OCI-LY7 (cell line): ENCODE results near the gene AP2A1.

Source experiments
- CTCF ChIP-seq: fragments of 200-600 bp; sonication (generic); conservative IDR thresholded peaks from 2 replicates; pipeline ENCODE4 v1.5.1; 2014; ENCODE audit warnings: mild to moderate bottlenecking, antibody characterized with exemption, low read length, moderate library complexity, mixed read lengths
- EZH2phosphoT487 ChIP-seq: fragments of 200-600 bp; sonication (generic); IDR thresholded peaks from 2 replicates; pipeline ENCODE4 v1.6.1; 2018; ENCODE audit warnings: low read depth, borderline replicate concordance, mild to moderate bottlenecking, mixed run types, antibody characterized with exemption, low read length, moderate library complexity, mixed read lengths

GRCh38 chr19:49758292-49758691, 8.5 kb upstream of the AP2A1 start:
- no peak for TF ChIP-seq CTCF
- TF ChIP-seq EZH2phosphoT487: no peak
